ENCODE results near the gene PTPRG. TPM values are rescaled to one million over a fixed set of nuclear protein-coding genes. Genes with fewer than 3 reads are reported as not detected.

PTPRG gene
- total and polyA plus RNA-seq, 2 of the 13 experiments (the other 11 are each of a cell fraction or from before 2014, with no cell fraction given) = 8.0 to 25.3 TPM

GRCh38 chr3:61580982-61581643, 19.7 kb downstream of the PTPRG start:
- no TSS peak for BruUV-seq (replicated peaks)
- no peak overlapping the region for H3K9ac ChIP-seq (ENCODE audit: insufficient read depth, low read depth, low read length)
- no peaks in the 10 kb centered on the region; a peak in 1 of 5 replicates for H3K36me3 ChIP-seq (replicated peaks in 1 of 2; ENCODE audit: control insufficient read depth in 1 of 2, insufficient read depth in 2 of 2, low read length in 2 of 2)
- H3K4me3 ChIP-seq (replicated peaks in 1 of 3; ENCODE audit: insufficient read depth in 1 of 3, low read depth in 2 of 3, low read length in 3 of 3) = no peak overlapping the region
- no peaks in the 10 kb centered on the region for H3K9me3 ChIP-seq (ENCODE audit: low read length)
- FAIRE-seq (no peak), ATAC-seq (no peak), DNase-seq (ENCODE audit: low spot score) (no peak)
- H3K27me3 ChIP-seq (ENCODE audit: control insufficient read depth in 1 of 2, insufficient read depth in 2 of 2, low read length in 2 of 2) = no peaks in the 10 kb centered on the region
- H2AFZ ChIP-seq (ENCODE audit: low read length) = no peak overlapping the region
- TF ChIP-seq ISL2 (CRISPR knock-in tag; IDR thresholded peaks at IDR 0.05) = no peak
- no peak for TF ChIP-seq ZBTB21 (CRISPR knock-in tag; IDR thresholded peaks at IDR 0.05)
- no peak for TF ChIP-seq ZNF10 (CRISPR knock-in tag; IDR thresholded peaks at IDR 0.05; ENCODE audit: borderline replicate concordance, low read depth)
- no peak for TF ChIP-seq FOXP1 (IDR thresholded peaks at IDR 0.05)
- TF ChIP-seq FOXP1 (CRISPR knock-in tag; IDR thresholded peaks at IDR 0.05) = no peak
- no peak for TF ChIP-seq TARDBP (CRISPR knock-in tag; IDR thresholded peaks at IDR 0.05)
- no peak for TF ChIP-seq TFE3 (CRISPR knock-in tag; IDR thresholded peaks at IDR 0.05)
- no peak for TF ChIP-seq FOXM1 (CRISPR knock-in tag; IDR thresholded peaks at IDR 0.05)
- TF ChIP-seq KAT8 (CRISPR knock-in tag; IDR thresholded peaks at IDR 0.05) = no peak
- TF ChIP-seq NFRKB (IDR thresholded peaks at IDR 0.05) = no peak
- TF ChIP-seq KLF9 (CRISPR knock-in tag; IDR thresholded peaks at IDR 0.05; ENCODE audit: low read depth) = no peak
- TF ChIP-seq ZBTB2 (CRISPR knock-in tag; IDR thresholded peaks at IDR 0.05; ENCODE audit: low read depth) = no peak
- TF ChIP-seq, protein P1, sequence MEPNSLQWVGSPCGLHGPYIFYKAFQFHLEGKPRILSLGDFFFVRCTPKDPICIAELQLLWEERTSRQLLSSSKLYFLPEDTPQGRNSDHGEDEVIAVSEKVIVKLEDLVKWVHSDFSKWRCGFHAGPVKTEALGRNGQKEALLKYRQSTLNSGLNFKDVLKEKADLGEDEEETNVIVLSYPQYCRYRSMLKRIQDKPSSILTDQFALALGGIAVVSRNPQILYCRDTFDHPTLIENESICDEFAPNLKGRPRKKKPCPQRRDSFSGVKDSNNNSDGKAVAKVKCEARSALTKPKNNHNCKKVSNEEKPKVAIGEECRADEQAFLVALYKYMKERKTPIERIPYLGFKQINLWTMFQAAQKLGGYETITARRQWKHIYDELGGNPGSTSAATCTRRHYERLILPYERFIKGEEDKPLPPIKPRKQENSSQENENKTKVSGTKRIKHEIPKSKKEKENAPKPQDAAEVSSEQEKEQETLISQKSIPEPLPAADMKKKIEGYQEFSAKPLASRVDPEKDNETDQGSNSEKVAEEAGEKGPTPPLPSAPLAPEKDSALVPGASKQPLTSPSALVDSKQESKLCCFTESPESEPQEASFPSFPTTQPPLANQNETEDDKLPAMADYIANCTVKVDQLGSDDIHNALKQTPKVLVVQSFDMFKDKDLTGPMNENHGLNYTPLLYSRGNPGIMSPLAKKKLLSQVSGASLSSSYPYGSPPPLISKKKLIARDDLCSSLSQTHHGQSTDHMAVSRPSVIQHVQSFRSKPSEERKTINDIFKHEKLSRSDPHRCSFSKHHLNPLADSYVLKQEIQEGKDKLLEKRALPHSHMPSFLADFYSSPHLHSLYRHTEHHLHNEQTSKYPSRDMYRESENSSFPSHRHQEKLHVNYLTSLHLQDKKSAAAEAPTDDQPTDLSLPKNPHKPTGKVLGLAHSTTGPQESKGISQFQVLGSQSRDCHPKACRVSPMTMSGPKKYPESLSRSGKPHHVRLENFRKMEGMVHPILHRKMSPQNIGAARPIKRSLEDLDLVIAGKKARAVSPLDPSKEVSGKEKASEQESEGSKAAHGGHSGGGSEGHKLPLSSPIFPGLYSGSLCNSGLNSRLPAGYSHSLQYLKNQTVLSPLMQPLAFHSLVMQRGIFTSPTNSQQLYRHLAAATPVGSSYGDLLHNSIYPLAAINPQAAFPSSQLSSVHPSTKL (CRISPR knock-in tag; IDR thresholded peaks at IDR 0.05) = no peak
- no peak for TF ChIP-seq ARNT (IDR thresholded peaks at IDR 0.05)
- TF ChIP-seq ZNF672 (CRISPR knock-in tag; IDR thresholded peaks at IDR 0.05) = no peak
- no peak for TF ChIP-seq POLR2G (IDR thresholded peaks at IDR 0.05; ENCODE audit: low read depth, low read length)
- no peak for TF ChIP-seq GATAD2A (CRISPR knock-in tag; IDR thresholded peaks at IDR 0.05)
- TF ChIP-seq BRF2 (CRISPR knock-in tag; IDR thresholded peaks at IDR 0.05) = no peak
- no peak for TF ChIP-seq HMGA1 (CRISPR knock-in tag; conservative IDR thresholded peaks at IDR 0.05)
- CTCF ChIA-PET (ENCODE audit: low intra/inter-chr PET ratio, low total read pairs) = no interaction called here
- POLR2A ChIA-PET = no interaction called here
- peaks cover 61% of the 10 kb centered on the region for H3K79me2 ChIP-seq (ENCODE audit: insufficient read depth, low read length)
- peaks cover 30% of the 10 kb centered on the region for H3K4me1 ChIP-seq (ENCODE audit: insufficient read depth, low read length)
- in situ Hi-C loops (cut with HindIII; ENCODE audit: extremely low pct_ligation_motif_present, low pct_unique_long_range_greater_than_20kb) = no loop called here
- H3K4me2 ChIP-seq (ENCODE audit: low read depth, low read length) = no peak overlapping the region
- intact Hi-C loops (cut with micrococcal nuclease; ENCODE audit: unreplicated experiment) = no loop called here
- no peak overlapping the region for H3K27ac ChIP-seq (ENCODE audit: extremely low read length, insufficient read depth, low read length)
- H4K20me1 ChIP-seq (ENCODE audit: insufficient read depth, low read length) = peaks cover 4% of the 10 kb centered on the region
- 93% methylated on average over 7 of the region's 7 CpGs for WGBS (ENCODE audit: low lambda C conversion rate)

Data from HepG2 (cell line).